ENCODE data around the gene PRAMEF20. TPM values are rescaled to one million over a fixed set of nuclear protein-coding genes. Genes with fewer than 3 reads are reported as not detected.

Gene PRAMEF20
- total RNA-seq, 2 donors from 2014 or later = not detected

- ATAC-seq (peak; percentile 27 to 55), DNase-seq (no peak)
- intact Hi-C loops (cut with DNase I) = no loop called here
Measured at GRCh38 chr1:13451399-13451965, 41.2 kb downstream of the PRAMEF20 start.

- ATAC-seq (peak; percentile 41 to 46), DNase-seq (no peak)
Measured at GRCh38 chr1:13456904-13457532, 46.8 kb downstream of the PRAMEF20 start.

GRCh38 chr1:13461977-13462376, 51.7 kb downstream of the PRAMEF20 start:
- intact Hi-C loops (cut with DNase I) = loop anchor here in 1 of 2 donors (10.0 kb wide), 1 partner anchor 83 kb away; no protein-coding TSS in a partner anchor
- no peak for DNase-seq
- ATAC-seq = no peak

More at GRCh38 chr1:13456904-13457532, 46.8 kb downstream of the PRAMEF20 start:
- intact Hi-C loops (cut with DNase I) = no loop called here

- DNase-seq (no peak), ATAC-seq (peak; percentile 65 to 66)
- intact Hi-C loops (cut with DNase I) = loop anchor here in 1 of 2 donors (10.0 kb wide), 1 partner anchor 82 kb away; no protein-coding TSS in a partner anchor
Measured at GRCh38 chr1:13462682-13463081, 52.4 kb downstream of the PRAMEF20 start.

GRCh38 chr1:13465515-13465914, 55.3 kb downstream of the PRAMEF20 start:
- DNase-seq (no peak), ATAC-seq (no peak)
- intact Hi-C loops (cut with DNase I) = loop anchor here in 1 of 2 donors (10.0 kb wide), 1 partner anchor 79 kb away; no protein-coding TSS in a partner anchor

GRCh38 chr1:13469343-13469742, 59.1 kb downstream of the PRAMEF20 start:
- intact Hi-C loops (cut with DNase I) = loop anchor here in 1 of 2 donors (10.0 kb wide), 1 partner anchor 75 kb away; no protein-coding TSS in a partner anchor
- no peak for DNase-seq

More at GRCh38 chr1:13469343-13469742, 59.1 kb downstream of the PRAMEF20 start:
- ATAC-seq = peak; percentile 47 to 53

Other genes with a start within 250 kb of the PRAMEF20 start
- not detected for gene HNRNPCL4, start 244.8 kb upstream of the PRAMEF20 start, total RNA-seq
- gene PRAMEF9, start 238.6 kb upstream of the PRAMEF20 start, total RNA-seq = not detected
- not detected for gene PRAMEF13, start 209.0 kb upstream of the PRAMEF20 start, total RNA-seq
- gene PRAMEF18, start 184.3 kb upstream of the PRAMEF20 start, total RNA-seq = not detected
- gene PRAMEF5, start 156.3 kb upstream of the PRAMEF20 start, total RNA-seq = not detected
- gene PRAMEF8, start 125.3 kb upstream of the PRAMEF20 start, total RNA-seq = not detected
- not detected for gene PRAMEF33, start 106.9 kb upstream of the PRAMEF20 start, total RNA-seq
- not detected for gene PRAMEF15, start 94.9 kb upstream of the PRAMEF20 start, total RNA-seq
- not detected for gene PRAMEF14, start 63.3 kb upstream of the PRAMEF20 start, total RNA-seq
- gene PRAMEF19, start 38.5 kb upstream of the PRAMEF20 start, total RNA-seq = not detected
- gene PRAMEF17, start 20.8 kb upstream of the PRAMEF20 start, total RNA-seq = not detected
- 1 to 10 TPM in 1 of 2 donors, under 1 TPM in 1; 0.09 to 4.6 TPM for gene LRRC38, start 103.6 kb downstream of the PRAMEF20 start, total RNA-seq
- 10 to 100 TPM; 14.3 to 25.8 TPM for gene PDPN, start 173.4 kb downstream of the PRAMEF20 start, total RNA-seq